Heart left ventricle (tissue), 16 donors: ENCODE data around the gene GPC3. TPM values are rescaled to one million over a fixed set of nuclear protein-coding genes. Genes with fewer than 3 reads are reported as not detected.

Source experiments
- ATAC-seq, 4 donors: fragments of 200-7000 bp; cut with Tn5 transposase; one replicate each; pipeline ENCODE4 v1.9.1; 2020 to 2022; ENCODE audit warnings: moderate library complexity in 4 of 4, mild to moderate bottlenecking in 3 of 4, moderate number of reproducible peaks in 1 of 4
- DNase-seq, 5 donors: peaks; one replicate each; pipeline ENCODE4 v3.0.0-alpha.2; 2020
- H3K27ac ChIP-seq, 12 donors: fragments of 200-600 bp; sonication (generic) in 4 of 12; one replicate each; pipeline versions ENCODE4 v1.5.0 to v1.8.0; 2016 to 2022; ENCODE audit warnings: mild to moderate bottlenecking in 2 of 12
- H3K27me3 ChIP-seq, 9 donors: fragments of 200-600 bp; sonication (generic) in 2 of 9; one replicate each; pipeline versions ENCODE4 v1.5.1 to v1.8.0; 2016 to 2022; ENCODE audit warnings: mild to moderate bottlenecking in 3 of 9
- H3K36me3 ChIP-seq, 9 donors: fragments of 200-600 bp; sonication (generic) in 2 of 9; one replicate each; pipeline versions ENCODE4 v1.5.0 to v1.8.0; 2018 to 2022; ENCODE audit warnings: mild to moderate bottlenecking in 2 of 9
- H3K4me1 ChIP-seq, 12 donors: fragments of 200-600 bp; sonication (generic) in 4 of 12; one replicate each; pipeline versions ENCODE4 v1.5.0 to v1.8.0; 2016 to 2022; ENCODE audit warnings: mild to moderate bottlenecking in 3 of 12
- H3K4me3 ChIP-seq, 12 donors: fragments of 200-600 bp; sonication (generic) in 4 of 12; one replicate each; pipeline versions ENCODE4 v1.5.0 to v1.8.0; 2017 to 2022; ENCODE audit warnings: mild to moderate bottlenecking in 9 of 12, moderate library complexity in 4 of 12
- H3K9me3 ChIP-seq, 12 donors: fragments of 200-600 bp; sonication (generic) in 4 of 12; one replicate each; pipeline versions ENCODE4 v1.5.0 to v1.8.0; 2016 to 2022; ENCODE audit warnings: mild to moderate bottlenecking in 1 of 12
- POLR2A ChIP-seq, 2 donors: fragments of 450-650 bp; IDR thresholded peaks; one replicate each; pipeline ENCODE4 v1.6.1; 2017; ENCODE audit warnings: antibody characterized with exemption in 2 of 2, mild to moderate bottlenecking in 2 of 2, moderate library complexity in 2 of 2
- WGBS, 4 donors: extraction: QIAGEN DNeasy Blood & Tissue Kit in 2 of 4; methylation state at CpG; one replicate each; pipeline versions ENCODE4 v1.1.5 to v1.1.7; 2013 to 2018; 5-methylcytosine and 5-hydroxymethylcytosine counted together
- intact Hi-C, 10 donors: fragments of 100-400 bp; cut with DNase I; formaldehyde crosslinking; loops; one replicate each; pipeline versions ENCODE4 v1.11.1 to v1.14.2; 2022
- polyA plus RNA-seq, 2 donors: library from polyadenylated mRNA; stranded (reverse); fragments of 200-250 nt; gene quantifications; one replicate each; pipeline ENCODE4 v1.2.3, GENCODE V29; 2013
- total RNA-seq, 9 donors: library from RNA; depleted of rRNA in 2 of 9; stranded (reverse); fragments of >200 nt in 2 of 9; fragmentation: NEBNext Ultra II Directional in 3 of 9; extraction: Animal tissue kit (Norgen Biotek cat#: 25700) in 3 of 9; gene quantifications; one replicate each; pipeline versions ENCODE4 v1.1.0 to v1.2.4, GENCODE V29; 2016 to 2023
- TF ChIP-seq, protein P1 (sequence below), 12 donors: fragments of 200-600 bp; sonication (generic) in 4 of 12; IDR thresholded peaks; one replicate each; pipeline versions ENCODE4 v1.5.0 to v1.8.0; 2018 to 2022; ENCODE audit warnings: antibody characterized with exemption in 12 of 12, mild to moderate bottlenecking in 5 of 12
- donor health status: ischemic (EF 13 %, LVEDD 7.1; RV severe dilation, severe dysfunction).
- donor health status: healthy with polysubstance abuse.
- donor health status: DM: no; HTN: yes; CAD: no.
- donor health status: DM: no; HTN: no; CAD: no.
- donor health status: ischemic (EF 25% LVEDD 6.9; RV normal size, moderate dysfunction).
- donor health status: ischemic (EF 25% LVEDD 5.7; RV mildly dilated, moderate dysfunction).
- donor health status: healthy.
- donor health status: DM: yes; HTN: yes; CAD: no.
- donor health status: ischemic (EF 35%, LVEDD 5.7; RV mildly dilated, moderate dysfunction).
- donor health status: nonischemic (EF 11% LVEDD 7.7; RV severe dilation, severe dysfunction).
- donor health status: DM: yes; HTN: yes; CAD: no.
- donor health status: PGD.
- donor health status: ischemic (EF 29% LVEDD 5.4; RV normal size, mild dysfunction).
- donor health status: nonischemic (EF 23%, LVEDD 6.1; RV moderate dilation, normal function).

The GPC3 gene
- total and polyA plus RNA-seq, 11 donors = 0.19 to 16.9 (median 2.8) TPM

GRCh38 chrX:133921086-133921485 lies 64.3 kb downstream of the GPC3 start:
- Histone ChIP-seq H3K27ac (no peak overlapping the region), H3K27me3 (peaks cover 0 to 5% (median 0%) of the 10 kb centered on the region in 9 donors), H3K4me1 (peaks cover 0 to 5% (median 0%) of the 10 kb centered on the region in 12 donors), H3K36me3 (no peaks in the 10 kb centered on the region), H3K9me3 (peaks cover 0 to 10% (median 0%) of the 10 kb centered on the region in 12 donors), H3K4me3 (no peak overlapping the region)
- ATAC-seq (no peak), DNase-seq (no peak)
- 69 to 83% (median 77%) methylated on average over 2 of the region's 2 CpGs for WGBS, 4 donors
- intact Hi-C loops = loop anchor here in 7 of 10 donors (5.0 to 10.0 kb wide), 2 partner anchors 126 to 129 kb away; no protein-coding TSS in a partner anchor
- TF ChIP-seq POLR2A (IDR thresholded peaks at IDR 0.05) = no peak
- TF ChIP-seq, protein P1, sequence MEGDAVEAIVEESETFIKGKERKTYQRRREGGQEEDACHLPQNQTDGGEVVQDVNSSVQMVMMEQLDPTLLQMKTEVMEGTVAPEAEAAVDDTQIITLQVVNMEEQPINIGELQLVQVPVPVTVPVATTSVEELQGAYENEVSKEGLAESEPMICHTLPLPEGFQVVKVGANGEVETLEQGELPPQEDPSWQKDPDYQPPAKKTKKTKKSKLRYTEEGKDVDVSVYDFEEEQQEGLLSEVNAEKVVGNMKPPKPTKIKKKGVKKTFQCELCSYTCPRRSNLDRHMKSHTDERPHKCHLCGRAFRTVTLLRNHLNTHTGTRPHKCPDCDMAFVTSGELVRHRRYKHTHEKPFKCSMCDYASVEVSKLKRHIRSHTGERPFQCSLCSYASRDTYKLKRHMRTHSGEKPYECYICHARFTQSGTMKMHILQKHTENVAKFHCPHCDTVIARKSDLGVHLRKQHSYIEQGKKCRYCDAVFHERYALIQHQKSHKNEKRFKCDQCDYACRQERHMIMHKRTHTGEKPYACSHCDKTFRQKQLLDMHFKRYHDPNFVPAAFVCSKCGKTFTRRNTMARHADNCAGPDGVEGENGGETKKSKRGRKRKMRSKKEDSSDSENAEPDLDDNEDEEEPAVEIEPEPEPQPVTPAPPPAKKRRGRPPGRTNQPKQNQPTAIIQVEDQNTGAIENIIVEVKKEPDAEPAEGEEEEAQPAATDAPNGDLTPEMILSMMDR (IDR thresholded peaks at IDR 0.05) = no peak

- peaks cover 0 to 5% (median 0%) of the 10 kb centered on the region in 9 donors for H3K27me3 ChIP-seq
- peaks cover 0 to 3% (median 0%) of the 10 kb centered on the region in 12 donors for H3K4me1 ChIP-seq
- TF ChIP-seq POLR2A (IDR thresholded peaks at IDR 0.05) = no peak
- TF ChIP-seq, protein P1 (IDR thresholded peaks at IDR 0.05) = no peak
- H3K36me3 ChIP-seq = no peaks in the 10 kb centered on the region
- ATAC-seq (no peak), DNase-seq (no peak)
- WGBS, 4 donors = 65 to 80% (median 69%) methylated on average over 3 of the region's 3 CpGs
- peaks cover 0 to 18% (median 0%) of the 10 kb centered on the region in 12 donors for H3K9me3 ChIP-seq
- H3K27ac ChIP-seq = no peak overlapping the region
- H3K4me3 ChIP-seq = no peak overlapping the region
- intact Hi-C loops = no loop called here
Observed at GRCh38 chrX:133918361-133918771, 67.0 kb downstream of the GPC3 start.

- peaks cover 0 to 18% (median 0%) of the 10 kb centered on the region in 12 donors for H3K9me3 ChIP-seq
- intact Hi-C loops = no loop called here
- ATAC-seq (no peak), DNase-seq (no peak)
- H3K27ac ChIP-seq = no peak overlapping the region
- no peaks in the 10 kb centered on the region for H3K4me1 ChIP-seq
- no peaks in the 10 kb centered on the region for H3K36me3 ChIP-seq
- 65 to 95% (median 76%) methylated on average over 2 of the region's 2 CpGs for WGBS, 4 donors
- no peak overlapping the region for H3K4me3 ChIP-seq
- peaks cover 0 to 5% (median 0%) of the 10 kb centered on the region in 9 donors for H3K27me3 ChIP-seq
- no peak for TF ChIP-seq POLR2A (IDR thresholded peaks at IDR 0.05)
- TF ChIP-seq, protein P1 (IDR thresholded peaks at IDR 0.05) = no peak
Observed at GRCh38 chrX:133916984-133917722, 68.2 kb downstream of the GPC3 start.

- Histone ChIP-seq H3K27ac (no peak overlapping the region), H3K4me1 (no peaks in the 10 kb centered on the region), H3K4me3 (no peak overlapping the region), H3K36me3 (no peaks in the 10 kb centered on the region), H3K9me3 (peaks cover 0 to 18% (median 0%) of the 10 kb centered on the region in 12 donors), H3K27me3 (peaks cover 0 to 10% (median 0%) of the 10 kb centered on the region in 9 donors)
- ATAC-seq (no peak), DNase-seq (no peak)
- 56 to 90% (median 67%) methylated on average over 2 of the region's 2 CpGs for WGBS, 4 donors
- TF ChIP-seq, protein P1 (IDR thresholded peaks at IDR 0.05) = no peak
- TF ChIP-seq POLR2A (IDR thresholded peaks at IDR 0.05) = no peak
- intact Hi-C loops = no loop called here
Observed at GRCh38 chrX:133913658-133914388, 71.6 kb downstream of the GPC3 start.
